ENCODE results near the gene SLC37A3.
A peak's percentile ranks its signal among the peaks of the same experiment; 100 is the strongest.
"Not testable (repeated sequence)": the region's sequence is repeated elsewhere in the genome, so short reads cannot be mapped to it uniquely, and the experiment has no call there.

Gene SLC37A3

DNA sequence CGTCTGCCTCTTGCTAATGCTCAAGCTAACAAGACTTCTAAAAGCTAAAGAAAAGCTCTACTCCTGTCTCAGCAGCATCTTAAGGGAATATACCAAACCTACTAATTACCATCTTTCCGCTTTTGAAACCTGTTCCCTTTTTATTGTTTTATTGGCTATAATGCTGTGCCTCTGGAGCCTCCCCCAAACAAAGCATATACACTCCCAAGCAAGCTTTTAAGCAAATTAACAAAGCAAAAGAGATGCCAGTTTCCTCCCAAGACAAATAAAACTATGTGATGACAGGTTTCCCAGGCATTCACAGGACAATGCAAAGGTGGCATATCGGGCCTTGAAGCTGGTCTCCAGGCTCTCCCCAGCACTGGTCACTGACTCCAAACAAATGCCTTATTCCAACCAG, 52.9 kb downstream of the SLC37A3 start:
- no peak for DNase-seq

DNA sequence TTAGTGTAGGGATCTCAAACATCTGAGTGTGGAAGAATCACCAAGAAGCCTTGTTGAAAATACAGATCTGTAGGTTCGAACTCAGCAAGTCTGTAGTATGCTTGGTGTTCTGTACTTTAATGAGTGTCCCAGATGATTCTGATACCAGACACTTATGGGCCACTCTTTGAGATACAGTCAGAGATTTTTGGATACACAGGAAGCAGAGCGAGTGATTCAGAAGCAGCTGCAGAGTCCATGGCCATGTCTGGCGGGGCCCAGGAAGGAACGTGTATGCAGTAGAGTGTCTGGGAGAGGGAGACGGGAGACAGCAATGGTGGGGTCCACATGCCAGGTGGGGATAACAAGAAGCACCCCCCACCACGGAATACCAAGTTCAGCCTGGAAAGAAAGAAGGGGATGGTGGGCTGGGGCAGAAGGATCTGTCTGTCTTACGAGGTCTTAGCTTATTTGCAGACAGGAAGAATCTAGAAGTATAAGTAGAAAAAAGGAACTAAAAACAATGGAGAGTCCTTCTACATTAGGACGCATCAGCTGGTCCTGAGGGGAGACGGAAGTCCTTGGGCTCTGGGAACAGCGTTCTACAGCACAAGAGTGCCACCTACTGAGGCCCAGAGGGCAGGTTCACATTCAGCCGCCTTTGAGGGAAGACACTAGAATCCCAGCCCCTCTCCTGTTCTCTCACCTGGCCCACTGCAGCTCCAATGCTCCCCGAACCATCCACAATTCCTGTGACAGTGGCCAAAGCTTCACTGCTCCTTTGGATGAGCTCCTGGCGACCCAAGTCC, 55.4 kb downstream of the SLC37A3 start:
- DNase-seq = peak; percentile 63

DNA sequence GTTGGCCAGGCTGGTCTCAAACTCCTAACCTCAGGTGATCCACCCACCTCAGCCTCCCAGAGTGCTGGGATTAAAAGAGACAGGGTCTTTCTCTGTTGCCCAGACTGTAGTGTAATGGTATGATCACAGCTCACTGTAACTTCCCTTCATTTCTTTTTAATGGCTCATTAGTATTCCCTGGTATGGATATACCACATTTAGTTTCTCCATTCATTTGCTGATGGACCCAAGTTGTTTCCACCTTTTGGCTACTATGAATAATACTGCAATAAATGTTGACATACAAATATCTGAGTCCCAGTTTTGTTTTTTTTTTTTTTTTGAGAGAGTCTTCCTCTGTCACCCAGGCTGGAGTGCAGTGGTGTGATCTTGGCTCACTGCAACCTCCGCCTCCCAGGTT, 59.4 kb downstream of the SLC37A3 start:
- DNase-seq = not testable (repeated sequence)

DNA sequence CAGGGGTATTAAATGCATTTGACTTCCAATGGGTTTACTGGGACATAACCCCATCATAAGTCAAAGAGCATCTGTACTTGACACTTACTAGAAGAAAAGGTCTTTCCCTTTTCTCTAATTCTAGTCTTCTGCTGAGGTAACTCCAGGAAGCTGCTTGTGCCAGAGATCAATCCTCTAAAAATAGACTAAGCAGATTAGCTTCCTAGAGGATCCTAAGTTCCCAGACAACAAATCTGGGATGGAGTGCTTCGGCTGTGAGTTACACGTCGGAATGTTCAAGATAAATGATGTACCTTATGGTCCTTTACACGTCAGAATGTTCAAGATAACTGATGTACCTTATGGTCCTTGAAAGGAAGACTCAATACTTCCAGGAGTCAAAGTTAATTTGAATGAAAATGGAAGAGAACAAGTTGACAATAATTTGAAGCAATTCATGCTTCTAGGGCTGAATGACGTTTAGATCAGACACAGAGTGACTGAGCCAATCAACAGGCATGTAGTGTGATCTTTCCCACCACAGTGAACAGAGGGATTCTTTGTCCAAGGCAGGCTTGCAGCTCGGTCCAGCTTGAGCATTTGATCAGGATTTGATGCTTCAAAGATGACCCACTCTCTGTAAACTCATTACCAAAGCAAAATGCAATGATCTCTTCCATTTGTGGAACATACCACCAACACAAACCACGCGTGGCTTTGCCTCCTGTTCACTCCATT, 63.8 kb downstream of the SLC37A3 start:
- DNase-seq = no peak

DNA sequence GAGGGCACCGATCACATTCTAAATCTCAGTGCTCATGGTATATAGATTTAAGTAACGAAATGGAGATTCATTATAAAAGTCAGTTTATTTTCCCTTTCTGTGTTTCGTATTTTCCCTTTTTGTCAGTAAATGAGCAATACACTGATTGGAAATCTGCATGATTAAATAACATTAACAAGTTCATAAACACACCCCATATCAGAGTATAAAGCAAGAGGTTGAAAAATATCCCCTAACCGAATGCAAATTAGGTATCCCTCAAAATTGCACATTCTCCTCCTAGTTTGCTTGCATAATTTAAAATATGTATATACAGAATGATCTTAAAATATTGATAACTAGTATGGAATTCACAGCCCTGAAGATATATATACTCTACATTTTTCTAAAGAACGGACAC, 64.6 kb downstream of the SLC37A3 start:
- DNase-seq = no peak

DNA sequence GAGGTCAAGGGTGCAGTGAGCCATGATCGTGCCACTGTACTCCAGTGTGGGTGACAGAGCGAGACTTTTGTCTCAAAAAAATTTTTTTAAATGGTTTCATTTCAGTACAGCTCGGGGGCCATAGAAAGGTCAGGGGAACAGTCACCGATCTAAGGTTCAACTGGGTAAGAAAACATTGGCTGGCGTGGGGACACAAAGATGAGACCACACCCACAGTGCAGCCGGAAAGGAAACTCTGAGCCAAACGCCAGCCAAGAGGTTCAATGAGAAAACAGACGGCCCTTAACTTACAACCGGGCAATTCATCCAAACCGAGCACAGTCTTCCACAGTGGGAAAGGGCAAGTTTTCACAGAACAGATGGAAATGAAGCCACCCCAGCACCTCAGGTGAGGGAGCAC, 65.1 kb downstream of the SLC37A3 start:
- no peak for DNase-seq

DNA sequence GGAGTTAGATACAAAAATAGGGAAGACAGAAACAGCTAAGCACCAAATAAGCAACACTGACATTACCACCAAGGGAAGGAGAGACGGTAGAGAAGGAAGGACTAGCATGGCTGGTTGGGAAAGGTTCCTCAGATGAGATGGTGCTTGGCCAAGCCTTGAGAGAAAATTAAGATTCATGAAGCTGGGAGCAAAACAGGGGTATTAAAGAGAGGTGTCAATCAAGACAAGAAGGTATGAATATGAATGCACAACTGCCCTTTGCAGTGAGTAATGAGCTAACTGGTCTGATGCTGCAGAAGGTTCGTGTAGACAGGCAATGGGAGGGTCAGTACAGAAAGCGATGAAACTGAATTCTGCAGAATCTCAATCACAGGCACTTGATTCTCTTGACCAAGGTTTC, 67.7 kb downstream of the SLC37A3 start:
- DNase-seq = no peak

DNA sequence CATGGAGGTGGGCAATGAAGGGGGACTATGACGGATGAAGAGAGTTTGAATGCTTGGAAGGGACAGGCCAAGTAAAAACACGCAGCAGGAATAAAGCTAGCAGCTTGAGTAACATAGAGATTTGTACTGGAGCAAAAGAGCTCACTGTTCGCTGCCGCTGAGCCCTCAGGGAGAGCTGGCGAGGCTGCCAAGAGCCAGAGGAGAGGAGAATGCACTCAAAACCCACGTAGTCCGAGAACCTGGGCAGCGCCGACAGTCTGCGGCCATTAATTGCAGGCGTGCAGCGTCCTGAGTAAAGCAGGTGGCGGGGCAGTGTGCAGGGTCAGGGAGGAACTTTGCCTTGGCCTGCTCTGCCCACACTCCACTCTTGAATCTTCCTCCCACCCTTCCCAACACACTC, 68.2 kb downstream of the SLC37A3 start:
- no peak for DNase-seq

DNA sequence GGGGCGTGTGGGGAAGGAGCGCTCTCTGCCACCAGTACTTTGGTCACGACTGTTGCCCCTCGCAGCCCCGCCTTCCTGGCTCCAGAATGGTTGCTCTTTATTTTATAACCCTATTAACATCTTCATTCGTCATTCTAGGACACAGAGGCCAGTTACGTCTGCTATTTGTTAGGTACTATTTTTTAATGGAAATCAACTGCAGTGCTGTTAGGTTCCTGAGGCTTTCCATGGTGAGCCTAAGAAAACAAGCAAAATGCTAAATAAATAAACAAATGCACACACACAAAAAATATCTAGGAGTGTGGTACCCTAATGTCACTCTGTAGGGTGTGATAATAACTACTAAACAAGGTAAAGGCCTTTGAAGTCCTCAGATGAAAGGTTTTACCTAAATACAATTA, 71.1 kb downstream of the SLC37A3 start:
- DNase-seq = no peak

DNA sequence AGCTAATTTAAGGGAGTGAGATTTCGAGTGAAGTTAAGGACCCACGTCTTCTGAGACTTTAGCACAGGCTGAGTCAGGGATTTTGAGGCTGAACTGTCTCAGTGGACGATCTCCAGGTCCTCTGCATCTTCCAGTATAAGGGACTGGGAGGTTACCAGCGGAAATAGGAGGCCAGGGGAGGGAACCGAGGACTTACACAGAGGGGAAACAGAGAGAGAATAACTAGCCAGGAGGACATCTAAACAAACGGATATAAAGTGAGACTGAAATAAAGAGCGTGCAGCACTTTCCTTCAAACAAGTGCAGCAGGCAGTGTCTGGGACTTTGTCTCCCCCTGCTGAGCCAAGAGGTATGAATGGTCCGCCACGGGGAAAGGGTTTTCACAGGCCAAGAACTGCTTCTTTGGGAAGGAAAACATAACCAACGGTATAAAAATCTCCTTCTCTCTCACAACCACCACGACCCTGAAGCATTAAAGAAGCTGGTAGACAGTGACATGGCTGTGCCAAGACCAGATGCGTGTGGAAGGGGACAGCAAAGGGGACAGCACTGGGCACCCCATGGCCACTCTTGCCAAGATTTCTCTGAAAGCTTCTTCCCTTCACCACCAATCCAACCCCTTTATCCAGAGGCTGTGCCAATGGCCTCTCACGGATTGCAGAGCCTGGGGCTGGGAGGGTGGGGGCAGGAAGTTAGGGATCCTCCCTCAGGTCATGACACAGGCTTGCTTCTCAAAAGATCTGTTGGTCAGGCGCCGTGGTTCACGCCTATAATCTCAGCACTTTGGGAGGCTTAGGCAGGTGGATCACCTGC, 72.0 kb downstream of the SLC37A3 start:
- DNase-seq = peak; percentile 80

DNA sequence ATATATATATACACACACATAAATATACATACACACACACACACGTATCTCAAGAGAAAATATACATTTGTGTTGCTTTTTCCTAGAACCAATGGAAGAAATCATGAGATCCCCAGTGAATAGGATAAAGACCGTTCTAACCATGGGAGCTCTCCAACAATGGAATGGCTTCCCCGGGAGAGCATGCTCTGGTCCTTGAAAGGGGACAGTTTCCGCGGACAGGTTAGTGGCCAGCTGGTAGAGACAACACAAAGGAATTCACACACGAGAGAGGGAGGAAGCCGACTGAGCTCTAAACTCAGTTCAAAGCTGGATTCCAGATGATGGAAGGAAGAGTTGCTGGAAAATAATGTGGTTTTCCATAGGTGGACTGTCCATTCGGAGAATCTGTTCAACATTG, 72.7 kb downstream of the SLC37A3 start:
- DNase-seq = no peak

DNA sequence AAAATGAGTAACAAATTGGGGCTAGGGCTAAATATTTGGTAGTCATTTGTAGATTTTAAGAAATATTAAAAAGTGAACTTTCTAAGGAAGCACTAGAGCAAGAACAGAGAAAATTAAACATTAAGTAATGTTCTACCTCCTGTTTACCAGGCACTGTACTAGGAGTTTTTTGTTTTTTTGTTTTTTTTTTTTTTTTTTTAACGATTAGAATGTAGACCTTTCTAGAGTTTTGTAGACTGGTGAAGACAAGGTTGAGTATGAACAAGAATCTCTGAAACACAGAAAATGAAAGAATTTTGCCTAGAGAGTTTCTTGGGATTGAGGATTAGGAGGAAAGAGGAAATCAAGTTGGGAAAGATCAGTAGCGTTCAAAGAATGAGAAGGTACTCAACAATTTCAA, 73.6 kb downstream of the SLC37A3 start:
- DNase-seq = no peak

DNA sequence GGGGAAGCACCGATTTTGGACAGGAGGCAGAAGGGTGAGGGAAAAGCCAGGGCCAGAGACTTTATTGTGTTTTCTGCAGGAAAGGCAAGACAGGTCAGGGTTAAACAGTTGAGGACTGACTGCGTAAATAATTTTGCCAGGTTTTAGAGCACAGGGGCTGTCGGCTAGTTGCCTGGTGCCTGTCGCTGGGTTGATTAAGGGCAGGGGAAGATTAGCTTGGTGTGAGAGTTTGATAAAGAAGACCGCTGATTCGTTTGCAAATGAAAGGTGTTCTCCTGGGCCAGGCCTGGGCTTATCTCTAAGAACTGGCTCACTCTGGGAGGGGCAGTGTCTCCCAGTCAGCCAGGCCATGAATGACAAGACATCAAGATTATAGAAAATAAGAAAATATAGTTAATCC, 75.6 kb downstream of the SLC37A3 start:
- DNase-seq = no peak

DNA sequence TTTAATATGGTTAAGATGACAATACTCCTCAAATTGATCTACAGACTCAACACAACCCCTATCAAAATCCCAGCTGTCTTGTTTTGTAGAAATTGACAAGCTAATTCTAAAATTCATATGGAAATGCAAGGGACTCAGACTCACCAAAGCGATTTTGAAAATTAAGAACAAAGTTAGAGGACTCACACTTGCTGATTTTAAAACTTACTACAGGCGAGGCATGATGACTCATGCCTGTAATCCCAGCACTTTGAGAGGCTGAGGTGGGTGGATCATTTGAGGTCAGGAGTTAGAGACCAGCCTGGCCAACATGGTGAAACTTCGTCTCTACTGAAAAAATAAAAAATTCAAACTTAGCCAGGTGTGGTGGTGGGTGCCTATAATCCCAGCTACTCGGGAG, 78.3 kb downstream of the SLC37A3 start:
- not testable (repeated sequence) for DNase-seq

DNA sequence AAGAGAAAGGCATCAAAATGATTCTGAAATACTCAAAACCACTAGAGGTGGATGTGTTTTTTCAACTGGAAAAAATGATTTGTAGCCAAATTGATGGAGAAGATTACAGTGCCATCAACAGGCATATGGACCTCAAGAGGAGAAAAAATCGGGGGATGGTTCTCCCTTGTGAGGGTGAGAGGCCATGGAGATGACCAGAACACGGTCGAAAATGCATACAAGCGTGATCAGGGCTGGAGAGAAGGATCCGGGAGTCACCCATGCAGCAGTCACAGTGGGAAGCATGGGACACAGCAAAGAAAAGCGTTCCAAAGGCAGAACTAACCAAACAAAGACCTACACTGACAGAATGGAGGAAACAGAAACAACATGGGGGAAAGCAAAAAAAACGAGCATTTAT, 80.3 kb downstream of the SLC37A3 start:
- no peak for DNase-seq

DNA sequence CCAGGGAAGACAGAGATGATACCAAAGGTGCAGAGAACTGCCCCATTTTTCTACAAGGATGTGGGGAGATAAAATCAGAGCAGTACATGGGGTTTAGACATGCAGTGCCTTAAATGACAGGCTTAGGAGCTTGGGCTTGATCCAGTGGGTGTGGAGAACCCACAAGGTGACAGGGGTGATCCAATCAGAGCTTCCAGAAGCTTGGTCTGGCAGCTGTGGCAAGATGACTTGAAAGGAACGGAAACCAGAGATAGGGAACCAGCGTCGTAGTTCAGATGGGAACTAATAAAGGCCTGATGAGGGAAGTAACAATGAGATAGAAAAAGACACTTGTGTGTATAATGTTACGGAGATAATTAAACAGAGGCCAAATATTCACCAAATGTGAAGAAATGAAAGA, 80.7 kb downstream of the SLC37A3 start:
- no peak for DNase-seq

DNA sequence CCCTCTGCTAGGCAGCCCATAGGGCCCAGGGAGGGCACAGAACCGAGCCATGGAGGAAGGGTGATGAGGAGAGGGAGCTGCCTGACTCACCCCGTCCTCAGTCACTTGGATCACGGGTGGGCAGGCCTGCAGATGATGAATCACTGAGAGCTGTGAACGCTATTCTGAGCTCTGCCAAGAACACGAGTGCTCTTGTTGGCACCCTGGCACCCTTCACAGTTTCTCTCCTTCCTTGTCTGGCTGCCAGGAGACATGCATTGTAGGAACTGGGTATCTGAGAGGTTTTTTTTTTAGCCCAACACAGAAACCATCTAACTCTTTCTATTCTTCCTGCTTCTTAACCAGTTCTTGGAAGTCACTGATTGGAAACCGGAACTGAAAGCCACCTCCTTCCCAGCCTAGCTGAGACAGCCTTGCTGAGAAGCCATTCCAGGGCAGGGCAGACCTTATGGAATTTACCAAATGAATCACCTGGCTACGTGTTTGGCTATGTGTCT, 82.1 kb downstream of the SLC37A3 start:
- peak; percentile 63 for DNase-seq

DNA sequence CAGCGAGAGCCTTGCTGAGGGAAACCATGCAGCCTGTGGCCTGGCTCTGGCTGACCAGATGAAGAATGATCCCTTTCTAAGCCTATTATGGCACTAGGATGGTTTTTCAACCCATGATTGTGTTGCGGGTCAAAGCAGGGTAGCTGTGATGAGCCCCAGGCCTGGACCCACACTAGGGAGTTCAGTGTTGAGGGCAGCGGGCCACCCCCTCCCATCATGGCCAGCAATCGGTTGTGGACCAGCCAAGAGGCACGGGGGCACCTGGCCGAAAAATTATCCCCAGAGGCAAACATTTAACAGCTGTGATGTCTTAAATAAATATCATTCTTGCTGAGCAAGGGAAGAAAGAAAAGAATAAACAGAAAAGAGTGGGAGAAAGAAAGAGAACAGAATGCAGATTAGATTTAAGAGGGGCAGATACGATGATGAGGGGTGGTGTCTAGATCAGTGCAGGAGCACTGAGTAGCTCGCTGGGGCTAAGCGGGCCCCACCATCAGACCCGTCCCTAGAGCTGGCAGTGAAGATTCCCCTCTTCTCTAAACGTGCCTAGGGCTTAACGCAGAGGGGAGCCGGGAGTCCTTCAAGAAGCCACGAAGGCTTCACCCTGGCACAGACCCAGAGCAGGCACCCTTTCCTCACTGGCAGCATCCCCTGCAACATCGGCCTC, 82.7 kb downstream of the SLC37A3 start:
- DNase-seq = no peak

DNA sequence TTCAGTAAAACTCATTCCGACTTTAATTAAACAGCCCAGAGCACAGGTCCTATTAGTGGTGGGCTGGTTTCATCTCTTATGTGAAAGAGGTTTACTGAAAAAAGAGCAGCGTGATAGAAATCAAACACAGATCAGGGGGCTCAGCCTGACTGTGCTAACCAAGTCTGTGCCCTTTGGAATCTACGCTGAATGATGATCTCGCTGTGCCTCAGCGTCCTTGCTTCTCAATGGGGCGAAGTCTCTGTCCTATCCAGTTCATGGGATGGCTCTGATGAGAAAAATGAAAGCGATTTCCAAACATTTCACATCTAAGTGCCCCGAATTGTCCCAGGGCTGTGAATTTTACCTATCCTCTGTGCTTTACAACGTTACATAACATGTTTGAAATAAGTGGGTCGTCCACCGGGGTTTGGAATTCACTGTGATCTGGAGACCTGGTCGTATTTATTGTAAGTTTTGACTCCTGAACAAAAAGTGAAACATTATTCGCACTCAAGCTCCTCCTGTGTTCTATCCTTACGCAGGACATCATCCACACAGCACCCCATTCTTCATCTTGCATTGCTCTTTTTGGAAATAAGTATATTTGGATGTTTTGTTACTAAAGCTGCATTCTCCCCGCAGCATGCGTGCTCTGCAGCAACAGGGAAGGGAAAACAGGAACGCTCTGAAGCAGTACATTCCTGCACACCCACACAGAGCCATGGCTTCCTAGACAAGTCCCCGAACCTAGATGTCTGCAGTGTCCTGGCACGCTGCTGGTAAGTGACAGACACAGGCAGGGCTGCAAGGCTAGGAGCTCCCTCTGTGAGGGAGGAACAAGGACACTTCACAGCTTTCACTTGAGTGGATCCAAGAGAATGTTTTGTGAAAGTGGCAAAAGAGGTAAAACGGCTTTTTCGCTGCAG, 83.5 kb downstream of the SLC37A3 start:
- no peak for DNase-seq

DNA sequence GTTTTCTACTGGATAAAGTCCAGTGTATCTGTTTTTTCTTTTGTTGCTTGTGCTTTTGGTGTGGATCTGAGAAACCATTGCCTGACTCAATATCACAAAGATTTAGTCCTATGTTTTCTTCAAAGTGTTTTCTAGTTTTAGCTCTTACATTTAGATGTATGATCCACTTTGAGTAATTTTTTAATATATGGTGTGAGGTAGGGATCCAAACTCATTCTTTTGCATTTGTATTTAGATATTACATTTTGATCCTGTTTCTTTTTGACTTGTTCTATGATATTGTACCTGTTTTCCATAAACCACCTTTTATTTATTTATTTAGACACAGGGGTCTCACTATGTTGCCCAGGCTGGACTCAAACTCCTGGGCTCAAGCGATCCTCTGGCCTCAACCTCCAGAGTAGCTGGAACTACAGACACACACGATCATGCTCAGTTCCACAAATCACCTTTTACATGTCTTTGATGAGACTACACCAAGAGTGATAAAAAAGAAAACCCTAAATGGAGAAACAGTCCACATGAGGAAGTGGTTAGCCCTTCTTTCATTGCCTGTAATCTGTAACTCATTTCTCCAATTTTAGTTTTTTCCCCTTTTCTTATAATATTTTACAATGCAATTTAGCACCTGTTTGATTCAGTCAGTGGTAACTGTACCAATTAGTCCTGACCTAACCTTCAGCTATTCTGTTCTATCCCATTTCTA, 86.0 kb downstream of the SLC37A3 start:
- DNase-seq = no peak

DNA sequence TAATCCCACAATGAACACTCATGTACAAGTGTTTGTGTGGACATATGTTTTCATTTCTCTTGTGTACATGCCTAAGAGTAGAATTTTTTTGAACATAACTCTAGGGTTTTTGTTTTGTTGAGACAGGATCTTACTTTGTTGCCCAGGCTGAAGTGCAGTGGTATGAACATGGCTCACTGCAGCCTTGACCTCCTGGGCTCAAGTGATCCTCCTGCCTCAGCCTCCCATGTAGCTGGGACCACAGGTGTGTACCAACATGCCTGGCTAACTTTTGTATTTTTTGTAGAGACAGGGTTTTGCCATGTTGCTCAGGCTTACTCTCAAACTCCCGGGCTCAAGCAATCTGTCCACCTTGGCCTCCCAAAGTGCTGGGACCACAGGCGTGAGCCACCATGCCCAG, 87.2 kb downstream of the SLC37A3 start:
- DNase-seq = not testable (repeated sequence)

Data from islet precursor cell (in vitro differentiated cells).